Fibroblast of lung (primary cell): ENCODE data around the gene SLC2A8. TPM values are rescaled to one million over a fixed set of nuclear protein-coding genes. Genes with fewer than 3 reads are reported as not detected.

ENCODE experiments used
- DNase-seq, 2 donors: peaks; one replicate each; pipeline versions ENCODE4 v3.0.0 to v3.0.0-alpha.2; 2010; ENCODE audit warnings: low read depth in 2 of 2
- H2AFZ ChIP-seq: 2 replicates; pipeline ENCODE4 v1.5.1; 2012; ENCODE audit warnings: low read length, control low read depth, inconsistent platforms
- H3K27ac ChIP-seq: 2 replicates; pipeline ENCODE4 v1.5.1; 2011; ENCODE audit warnings: low read length, control low read depth; ENCODE audit not compliant: insufficient read depth
- H3K27me3 ChIP-seq: 2 replicates; pipeline ENCODE4 v1.5.1; 2011; ENCODE audit warnings: mild to moderate bottlenecking, low read length; ENCODE audit not compliant: control insufficient read depth, insufficient read depth
- H3K36me3 ChIP-seq: 2 replicates; pipeline ENCODE4 v1.5.1; 2011; ENCODE audit warnings: low read length; ENCODE audit not compliant: control insufficient read depth, insufficient read depth
- H3K4me1 ChIP-seq: 2 replicates; pipeline ENCODE4 v1.5.1; 2011; ENCODE audit warnings: low read length; ENCODE audit not compliant: control insufficient read depth, insufficient read depth; ENCODE audit errors: extremely low read depth
- H3K4me2 ChIP-seq: 2 replicates; pipeline ENCODE4 v1.5.1; 2011; ENCODE audit warnings: low read length, control low read depth; ENCODE audit not compliant: insufficient read depth; ENCODE audit errors: extremely low read depth
- H3K4me3 ChIP-seq, 4 experiments: fragments of 200-600 bp in 1 of 4; sonication (generic) in 1 of 4; replicated peaks in 1 of 4; 2 replicates each; pipeline ENCODE4 v1.5.1; 2011 to 2016; ENCODE audit warnings: low read length in 4 of 4, low read depth in 3 of 4, mild to moderate bottlenecking in 3 of 4, control low read depth in 2 of 4, inconsistent platforms in 1 of 4, mixed read lengths in 1 of 4; ENCODE audit not compliant: insufficient read depth in 1 of 4; ENCODE audit errors: control extremely low read depth in 1 of 4
- H3K79me2 ChIP-seq: 2 replicates; pipeline ENCODE4 v1.5.1; 2012; ENCODE audit warnings: mild to moderate bottlenecking, low read length, inconsistent platforms; ENCODE audit not compliant: control insufficient read depth, insufficient read depth
- H3K9ac ChIP-seq: 2 replicates; pipeline ENCODE4 v1.5.1; 2011; ENCODE audit warnings: mild to moderate bottlenecking, low read length, control low read depth; ENCODE audit not compliant: insufficient read depth
- H3K9me3 ChIP-seq: 2 replicates; pipeline ENCODE4 v1.5.1; 2012; ENCODE audit warnings: low read depth, low read length; ENCODE audit not compliant: control insufficient read depth, insufficient read depth
- H4K20me1 ChIP-seq: 2 replicates; pipeline ENCODE4 v1.5.1; 2011; ENCODE audit warnings: low read length; ENCODE audit not compliant: control insufficient read depth, insufficient read depth; ENCODE audit errors: extremely low read depth
- CTCF ChIP-seq, 2 donors: IDR thresholded peaks in 1 of 2; conservative IDR thresholded peaks in 1 of 2; 1 replicate in 1 of 2; 2 replicates in 1 of 2; pipeline ENCODE4 v1.5.1; 2011 to 2012; ENCODE audit warnings: low read length in 2 of 2, control low read depth in 1 of 2, inconsistent platforms in 1 of 2, low read depth in 1 of 2, mild to moderate bottlenecking in 1 of 2
- EZH2 ChIP-seq: IDR thresholded peaks from 2 replicates; pipeline ENCODE4 v1.5.1; 2012; ENCODE audit warnings: low read length, control low read depth, mild to moderate bottlenecking; ENCODE audit errors: missing control alignments
- polyA plus RNA-seq, 2 donors: library from polyadenylated mRNA; depleted of rRNA in 1 of 2; stranded (reverse) in 1 of 2; unstranded in 1 of 2; fragments of >200 nt; gene quantifications; 2 replicates each; pipeline ENCODE4 v1.2.1, GENCODE V29; 2011 to 2012; ENCODE audit warnings: missing spikeins in 1 of 2
- total RNA-seq: library from RNA; depleted of rRNA; stranded (reverse); fragments of >200 nt; gene quantifications from 2 replicates; pipeline ENCODE4 v1.2.1, GENCODE V29; 2014

Gene SLC2A8
- total and polyA plus RNA-seq, 2 donors (not counting 1 experiment from before 2014, with no cell fraction given) = 4.6 to 11.4 TPM

DNA sequence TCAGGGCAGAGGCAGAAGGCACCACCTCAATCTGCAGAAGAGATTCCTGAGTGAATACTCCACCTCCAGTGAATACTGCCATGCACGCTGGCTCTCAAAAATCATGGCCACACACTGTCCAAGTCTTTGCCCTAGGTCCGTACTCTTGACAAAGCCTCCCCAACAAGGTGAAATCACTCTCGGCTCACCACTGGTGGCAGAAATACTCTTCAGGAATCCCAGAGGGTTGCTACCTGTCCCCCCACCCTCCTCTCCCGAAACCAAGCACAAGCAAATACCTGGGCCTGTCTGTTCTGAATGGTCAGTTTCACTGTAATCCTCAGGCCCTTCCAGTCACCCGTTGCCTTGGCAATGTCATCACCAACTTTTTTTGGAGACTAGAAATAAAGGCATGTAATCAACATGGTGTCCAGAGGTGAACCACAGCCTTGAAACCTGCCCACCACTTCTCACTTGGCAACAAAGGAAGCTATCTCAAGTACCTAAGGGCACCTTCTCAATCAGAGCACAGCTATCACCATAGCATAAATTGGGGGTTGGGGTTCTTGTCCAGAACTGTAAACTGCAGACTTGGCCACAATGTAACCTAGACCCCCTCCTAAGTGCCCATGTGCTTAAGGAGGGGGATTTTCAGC lies 52.5 kb downstream of the SLC2A8 start:
- peak in 1 of 2 donors; percentile 18 for DNase-seq
- no peak overlapping the region for H2AFZ ChIP-seq
- peaks cover 32% of the 10 kb centered on the region for H3K79me2 ChIP-seq
- H3K27me3 ChIP-seq = no peaks in the 10 kb centered on the region
- peak overlapping the region; percentile 29 for H3K9ac ChIP-seq
- peak overlapping the region; percentile 99 for H3K4me2 ChIP-seq
- peaks cover 2% of the 10 kb centered on the region for H3K4me1 ChIP-seq
- H4K20me1 ChIP-seq = peaks cover 3% of the 10 kb centered on the region
- peaks cover 35% of the 10 kb centered on the region for H3K36me3 ChIP-seq
- TF ChIP-seq EZH2 = no peak
- H3K9me3 ChIP-seq = peaks cover 2% of the 10 kb centered on the region
- H3K4me3 ChIP-seq = peak overlapping the region; percentile 62 to 94 (median 92)
- peak overlapping the region; percentile 92 for H3K27ac ChIP-seq

- H3K36me3 ChIP-seq = peaks cover 29% of the 10 kb centered on the region
- TF ChIP-seq EZH2 (no peak), CTCF (conservative IDR thresholded peaks at IDR 0.05 in 1 of 2, IDR thresholded peaks at IDR 0.05 in 1 of 2; ENCODE audit: low read depth in 1 of 2, low read length in 2 of 2) (no peak)
- peak overlapping the region; percentile 99 for H3K4me2 ChIP-seq
- peak overlapping the region; percentile 92 for H3K27ac ChIP-seq
- H2AFZ ChIP-seq = no peak overlapping the region
- H4K20me1 ChIP-seq = peaks cover 3% of the 10 kb centered on the region
- peak overlapping the region; percentile 62 to 94 (median 92) for H3K4me3 ChIP-seq
- peak overlapping the region; percentile 92 for H3K9ac ChIP-seq
- H3K79me2 ChIP-seq = peaks cover 32% of the 10 kb centered on the region
- H3K27me3 ChIP-seq = no peaks in the 10 kb centered on the region
- H3K4me1 ChIP-seq = peaks cover 2% of the 10 kb centered on the region
- no peaks in the 10 kb centered on the region for H3K9me3 ChIP-seq
- peak in 1 of 2 donors; percentile 66 for DNase-seq
Measured at GRCh38 chr9:127450243-127450760, 53.3 kb downstream of the SLC2A8 start.

DNA sequence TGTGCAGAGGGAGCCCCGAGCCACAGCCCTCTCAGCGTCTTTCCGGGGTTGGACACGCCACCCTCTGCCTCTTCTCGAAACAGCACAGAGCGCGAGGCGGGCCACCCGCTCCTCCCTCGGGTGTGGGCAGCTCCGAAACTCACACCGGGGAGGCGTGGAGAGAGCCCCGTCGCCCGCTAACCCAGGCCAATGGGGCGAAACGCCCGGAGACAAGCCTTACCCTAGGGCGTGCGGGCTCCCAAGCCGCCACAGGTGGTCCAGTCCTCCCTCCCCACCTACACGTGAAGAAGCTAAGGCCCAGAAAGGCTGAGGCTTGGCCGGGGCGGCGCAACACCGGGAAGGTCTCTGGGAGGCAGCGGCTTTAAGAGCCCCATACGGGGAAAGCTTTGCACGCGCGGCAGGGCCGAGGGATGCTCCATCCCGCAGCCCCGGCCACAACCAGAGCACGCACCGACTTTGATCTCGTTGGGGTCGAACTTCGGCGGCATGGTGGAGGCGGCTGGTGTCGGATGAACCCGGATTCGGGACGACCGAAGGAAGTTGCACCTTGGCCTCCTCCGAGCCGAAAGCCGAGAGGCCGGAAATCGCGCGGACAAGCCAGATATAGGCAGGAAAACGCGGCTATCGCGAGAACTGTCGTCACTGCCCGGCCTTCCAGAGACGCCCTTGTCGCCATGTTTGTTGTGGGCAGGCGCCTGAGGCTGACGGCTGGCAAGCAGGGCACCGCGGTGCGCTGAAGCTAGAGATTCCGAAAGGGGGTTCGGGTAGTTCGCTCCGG lies 54.0 kb downstream of the SLC2A8 start, which contains the start of the genes LRSAM1 and RPL12:
Gene LRSAM1 (plus strand): TSS at position 681 of the 778 bp plus-strand sequence. CDS start 3,018 bp downstream, outside the sequence.
Gene RPL12 (minus strand): TSS at position 577 of the 778 bp plus-strand sequence. CDS start 89 bp downstream, at position 488.
- H3K4me1 ChIP-seq = peaks cover 2% of the 10 kb centered on the region
- DNase-seq = peak; percentile 86 to 97
- H3K9me3 ChIP-seq = no peaks in the 10 kb centered on the region
- H2AFZ ChIP-seq = peak within 1 kb of the TSS; percentile 80
- H4K20me1 ChIP-seq = peaks cover 3% of the 10 kb centered on the region
- peak within 1 kb of the TSS; percentile 92 for H3K9ac ChIP-seq
- peak within 1 kb of the TSS; percentile 92 for H3K27ac ChIP-seq
- peaks cover 31% of the 10 kb centered on the region for H3K36me3 ChIP-seq
- no peaks in the 10 kb centered on the region for H3K27me3 ChIP-seq
- peaks cover 32% of the 10 kb centered on the region for H3K79me2 ChIP-seq
- peak within 1 kb of the TSS; percentile 99 for H3K4me2 ChIP-seq
- no peak for TF ChIP-seq EZH2
- peak in 1 of 2 donors; percentile 2 for TF ChIP-seq CTCF (conservative IDR thresholded peaks at IDR 0.05 in 1 of 2, IDR thresholded peaks at IDR 0.05 in 1 of 2; ENCODE audit: low read depth in 1 of 2, low read length in 2 of 2)
- H3K4me3 ChIP-seq = peak within 1 kb of the TSS; percentile 62 to 94 (median 92)
